Measurements from ENCODE around the gene GRM8.

- TF ChIP-seq, protein P1, sequence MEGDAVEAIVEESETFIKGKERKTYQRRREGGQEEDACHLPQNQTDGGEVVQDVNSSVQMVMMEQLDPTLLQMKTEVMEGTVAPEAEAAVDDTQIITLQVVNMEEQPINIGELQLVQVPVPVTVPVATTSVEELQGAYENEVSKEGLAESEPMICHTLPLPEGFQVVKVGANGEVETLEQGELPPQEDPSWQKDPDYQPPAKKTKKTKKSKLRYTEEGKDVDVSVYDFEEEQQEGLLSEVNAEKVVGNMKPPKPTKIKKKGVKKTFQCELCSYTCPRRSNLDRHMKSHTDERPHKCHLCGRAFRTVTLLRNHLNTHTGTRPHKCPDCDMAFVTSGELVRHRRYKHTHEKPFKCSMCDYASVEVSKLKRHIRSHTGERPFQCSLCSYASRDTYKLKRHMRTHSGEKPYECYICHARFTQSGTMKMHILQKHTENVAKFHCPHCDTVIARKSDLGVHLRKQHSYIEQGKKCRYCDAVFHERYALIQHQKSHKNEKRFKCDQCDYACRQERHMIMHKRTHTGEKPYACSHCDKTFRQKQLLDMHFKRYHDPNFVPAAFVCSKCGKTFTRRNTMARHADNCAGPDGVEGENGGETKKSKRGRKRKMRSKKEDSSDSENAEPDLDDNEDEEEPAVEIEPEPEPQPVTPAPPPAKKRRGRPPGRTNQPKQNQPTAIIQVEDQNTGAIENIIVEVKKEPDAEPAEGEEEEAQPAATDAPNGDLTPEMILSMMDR (IDR thresholded peaks at IDR 0.05; ENCODE audit: borderline replicate concordance, extremely low read depth, low read length, poor library complexity, severe bottlenecking) = no peak
- TF ChIP-seq EZH2 (IDR thresholded peaks at IDR 0.05; ENCODE audit: borderline replicate concordance, low read depth, low read length, severe bottlenecking) = no peak
Measured at GRCh38 chr7:127040042-127040441, 212.7 kb downstream of the GRM8 start.

All from DND-41 (cell line).